ENCODE measurements around the gene C2orf81.

C2orf81 gene

GRCh38 chr2:74390606-74391005, 30.8 kb downstream of the C2orf81 start:
- no peak for DNase-seq (ENCODE audit: low spot score)

- DNase-seq (ENCODE audit: low spot score), result peak; percentile 50
Measured at GRCh38 chr2:74387346-74387745, 34.1 kb downstream of the C2orf81 start.

GRCh38 chr2:74385396-74385795, 36.0 kb downstream of the C2orf81 start:
- DNase-seq (ENCODE audit: low spot score), result no peak

GRCh38 chr2:74384051-74384450, 37.4 kb downstream of the C2orf81 start:
- peak; percentile 45 for DNase-seq (ENCODE audit: low spot score)

GRCh38 chr2:74383254-74383653, 38.2 kb downstream of the C2orf81 start:
- peak; percentile 37 for DNase-seq (ENCODE audit: low spot score)

GRCh38 chr2:74381751-74382150, 39.7 kb downstream of the C2orf81 start:
- DNase-seq (ENCODE audit: low spot score), result no peak

GRCh38 chr2:74379851-74380789, 41.3 kb downstream of the C2orf81 start, which contains the start of gene DCTN1:
TSS of gene DCTN1 (minus strand) at chr2:74380311. CDS start at chr2:74380037, 274 bp downstream.
- peak; percentile 87 for DNase-seq (ENCODE audit: low spot score)

- no peak for DNase-seq (ENCODE audit: low spot score)
Measured at GRCh38 chr2:74378007-74378406, 43.4 kb downstream of the C2orf81 start.

- no peak for DNase-seq (ENCODE audit: low spot score)
Measured at GRCh38 chr2:74375838-74376237, 45.6 kb downstream of the C2orf81 start.

- peak; percentile 76 for DNase-seq (ENCODE audit: low spot score)
Measured at GRCh38 chr2:74374509-74375205, 46.8 kb downstream of the C2orf81 start.

- no peak for DNase-seq (ENCODE audit: low spot score)
Measured at GRCh38 chr2:74373985-74374384, 47.4 kb downstream of the C2orf81 start.

- peak; percentile 28 for DNase-seq (ENCODE audit: low spot score)
Measured at GRCh38 chr2:74373221-74373676, 48.2 kb downstream of the C2orf81 start.

- DNase-seq (ENCODE audit: low spot score), result no peak
Measured at GRCh38 chr2:74372674-74373073, 48.7 kb downstream of the C2orf81 start.

GRCh38 chr2:74371421-74371820, 50.0 kb downstream of the C2orf81 start:
- DNase-seq (ENCODE audit: low spot score), result no peak

- no peak for DNase-seq (ENCODE audit: low spot score)
Measured at GRCh38 chr2:74369976-74370375, 51.4 kb downstream of the C2orf81 start.

- no peak for DNase-seq (ENCODE audit: low spot score)
Measured at GRCh38 chr2:74368499-74368898, 52.9 kb downstream of the C2orf81 start.

- DNase-seq (ENCODE audit: low spot score), result no peak
Measured at GRCh38 chr2:74367789-74368188, 53.6 kb downstream of the C2orf81 start.

GRCh38 chr2:74366036-74366435, 55.4 kb downstream of the C2orf81 start:
- no peak for DNase-seq (ENCODE audit: low spot score)

- DNase-seq (ENCODE audit: low spot score), result no peak
Measured at GRCh38 chr2:74364533-74365505, 56.6 kb downstream of the C2orf81 start.
